ENCODE data around the gene HCN2. TPM values are rescaled to one million over a fixed set of nuclear protein-coding genes. Genes with fewer than 3 reads are reported as not detected.

Gene HCN2
- total RNA-seq, 1 donor from 2014 or later, result 0.25 TPM

- intact Hi-C loops (cut with DNase I), result no loop called here
- TF ChIP-seq POLR2AphosphoS5 (IDR thresholded peaks at IDR 0.05; ENCODE audit: insufficient read depth in 1 of 2, low read depth in 1 of 2), result no peak
- no peak for TF ChIP-seq POLR2A (IDR thresholded peaks at IDR 0.05)
- TF ChIP-seq CTCF (IDR thresholded peaks at IDR 0.05), result no peak
- peaks cover 17% of the 10 kb centered on the region for H3K4me1 ChIP-seq
These were observed 17.8 kb downstream of the HCN2 start for GRCh38 chr19:607301-608154.

GRCh38 chr19:608155-609003, 18.7 kb downstream of the HCN2 start:
- H3K4me1 ChIP-seq, result peaks cover 17% of the 10 kb centered on the region
- no peaks in the 10 kb centered on the region for H3K36me3 ChIP-seq
- no peak overlapping the region for H3K27ac ChIP-seq
- H3K4me3 ChIP-seq, result no peak overlapping the region
- no peaks in the 10 kb centered on the region for H3K9me3 ChIP-seq
- DNase-seq (ENCODE audit: extremely low spot score in 2 of 2), result no peak
- no peaks in the 10 kb centered on the region for H3K27me3 ChIP-seq
- TF ChIP-seq POLR2A (IDR thresholded peaks at IDR 0.05) (no peak), CTCF (IDR thresholded peaks at IDR 0.05) (no peak), POLR2AphosphoS5 (IDR thresholded peaks at IDR 0.05; ENCODE audit: insufficient read depth in 1 of 2, low read depth in 1 of 2) (no peak)
- intact Hi-C loops (cut with DNase I), result no loop called here

More at GRCh38 chr19:607301-608154, 17.8 kb downstream of the HCN2 start:
- Histone ChIP-seq H3K4me3 (no peak overlapping the region), H3K9me3 (no peaks in the 10 kb centered on the region), H3K27me3 (no peaks in the 10 kb centered on the region), H3K27ac (no peak overlapping the region), H3K36me3 (no peaks in the 10 kb centered on the region)
- DNase-seq (ENCODE audit: extremely low spot score in 2 of 2), result no peak

GRCh38 chr19:609004-609346, 19.3 kb downstream of the HCN2 start:
- Histone ChIP-seq H3K27me3 (no peaks in the 10 kb centered on the region), H3K4me1 (peaks cover 17% of the 10 kb centered on the region), H3K36me3 (no peaks in the 10 kb centered on the region), H3K4me3 (no peak overlapping the region), H3K9me3 (no peaks in the 10 kb centered on the region), H3K27ac (no peak overlapping the region)
- no peak for TF ChIP-seq POLR2AphosphoS5 (IDR thresholded peaks at IDR 0.05; ENCODE audit: insufficient read depth in 1 of 2, low read depth in 1 of 2)
- no peak for TF ChIP-seq CTCF (IDR thresholded peaks at IDR 0.05)
- TF ChIP-seq POLR2A (IDR thresholded peaks at IDR 0.05), result no peak
- DNase-seq (ENCODE audit: extremely low spot score in 2 of 2), result no peak
- intact Hi-C loops (cut with DNase I), result no loop called here

- no peaks in the 10 kb centered on the region for H3K27me3 ChIP-seq
These were observed 20.6 kb downstream of the HCN2 start for GRCh38 chr19:610071-610800.

More at GRCh38 chr19:610071-610800, 20.6 kb downstream of the HCN2 start:
- no peak for DNase-seq (ENCODE audit: extremely low spot score in 2 of 2)
- TF ChIP-seq CTCF (IDR thresholded peaks at IDR 0.05) (no peak), POLR2A (IDR thresholded peaks at IDR 0.05) (no peak), POLR2AphosphoS5 (IDR thresholded peaks at IDR 0.05; ENCODE audit: insufficient read depth in 1 of 2, low read depth in 1 of 2) (no peak)
- no peaks in the 10 kb centered on the region for H3K36me3 ChIP-seq
- intact Hi-C loops (cut with DNase I), result no loop called here
- H3K27ac ChIP-seq, result no peak overlapping the region
- peaks cover 17% of the 10 kb centered on the region for H3K4me1 ChIP-seq
- no peaks in the 10 kb centered on the region for H3K9me3 ChIP-seq
- H3K4me3 ChIP-seq, result peak overlapping the region; percentile 26 to 43

All from vagina (tissue), 2 donors.